ENCODE measurements around the gene GRIN2A.

The GRIN2A gene

DNA sequence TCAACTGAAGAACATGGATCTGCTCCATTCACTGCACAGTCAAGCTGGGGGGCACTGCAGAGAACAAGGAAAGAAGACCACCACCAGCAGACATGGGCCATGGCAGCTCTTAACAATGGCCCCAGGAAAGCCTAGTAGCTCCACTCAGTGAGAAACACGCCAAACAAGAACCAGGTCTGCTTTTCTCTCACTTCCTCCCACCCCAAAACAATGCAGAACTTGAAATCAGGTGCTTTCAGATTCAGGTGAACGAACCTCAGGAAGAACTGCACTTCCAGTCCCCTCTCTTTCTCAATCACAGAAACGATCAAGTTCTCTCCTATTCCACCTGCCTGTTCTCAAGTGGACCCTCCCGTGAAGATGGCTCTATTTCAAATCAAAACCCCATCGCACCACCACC lies 155.6 kb downstream of the GRIN2A start:
- no peaks in the 10 kb centered on the region for H3K9me3 Mint-ChIP-seq (ENCODE audit: low read depth)
- no peak overlapping the region for H3K4me3 Mint-ChIP-seq
- H3K4me1 Mint-ChIP-seq (ENCODE audit: low read depth): no peaks in the 10 kb centered on the region
- H3K27me3 Mint-ChIP-seq: peaks cover 2% of the 10 kb centered on the region
- H3K27ac Mint-ChIP-seq: no peak overlapping the region
- H3K36me3 Mint-ChIP-seq: no peaks in the 10 kb centered on the region

DNA sequence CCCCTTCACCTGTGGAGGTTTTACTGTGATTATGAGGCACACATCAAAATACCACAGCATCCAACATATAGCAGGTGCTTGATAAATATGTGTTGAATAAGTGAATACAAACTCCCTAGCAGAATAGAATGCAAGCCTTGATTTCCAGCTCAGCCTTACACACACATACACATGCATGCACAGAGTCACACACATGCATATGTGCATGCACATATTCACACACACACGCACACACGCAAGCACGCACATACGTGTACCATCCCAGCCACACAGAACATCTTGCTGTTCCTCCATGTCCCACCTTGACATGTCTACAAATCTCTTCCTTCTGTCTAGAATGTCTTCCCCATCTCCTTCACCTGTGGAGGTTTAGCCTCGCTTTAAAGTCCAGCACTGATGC lies 160.1 kb downstream of the GRIN2A start:
- Mint-ChIP-seq H3K9me3 (ENCODE audit: low read depth) (no peaks in the 10 kb centered on the region), H3K36me3 (no peaks in the 10 kb centered on the region), H3K4me1 (ENCODE audit: low read depth) (no peaks in the 10 kb centered on the region), H3K4me3 (no peak overlapping the region), H3K27ac (no peak overlapping the region), H3K27me3 (peaks cover 2% of the 10 kb centered on the region)

DNA sequence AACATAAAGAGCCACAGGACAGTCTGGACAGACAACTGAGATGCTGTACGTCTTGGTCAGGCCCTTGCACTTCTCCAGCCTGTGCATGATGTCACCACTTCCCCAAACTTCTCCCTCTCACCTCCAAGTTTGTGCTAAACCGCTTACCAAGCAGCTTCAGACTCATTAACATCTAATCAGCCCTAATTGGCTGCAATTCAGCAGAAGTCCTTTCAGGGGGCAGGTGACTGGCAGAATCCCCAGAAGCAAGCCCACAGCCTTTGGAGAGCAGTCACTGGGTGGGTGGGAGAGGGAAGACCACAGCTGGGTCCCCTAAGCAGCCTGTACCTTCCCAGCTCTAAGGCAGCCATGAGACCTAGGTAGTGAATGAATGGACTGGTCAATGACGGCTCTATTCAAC lies 161.4 kb downstream of the GRIN2A start:
- H3K36me3 Mint-ChIP-seq: no peaks in the 10 kb centered on the region
- H3K27me3 Mint-ChIP-seq: peaks cover 4% of the 10 kb centered on the region
- H3K4me3 Mint-ChIP-seq: no peak overlapping the region
- peaks cover 4% of the 10 kb centered on the region for H3K9me3 Mint-ChIP-seq (ENCODE audit: low read depth)
- H3K4me1 Mint-ChIP-seq (ENCODE audit: low read depth): no peaks in the 10 kb centered on the region
- no peak overlapping the region for H3K27ac Mint-ChIP-seq

DNA sequence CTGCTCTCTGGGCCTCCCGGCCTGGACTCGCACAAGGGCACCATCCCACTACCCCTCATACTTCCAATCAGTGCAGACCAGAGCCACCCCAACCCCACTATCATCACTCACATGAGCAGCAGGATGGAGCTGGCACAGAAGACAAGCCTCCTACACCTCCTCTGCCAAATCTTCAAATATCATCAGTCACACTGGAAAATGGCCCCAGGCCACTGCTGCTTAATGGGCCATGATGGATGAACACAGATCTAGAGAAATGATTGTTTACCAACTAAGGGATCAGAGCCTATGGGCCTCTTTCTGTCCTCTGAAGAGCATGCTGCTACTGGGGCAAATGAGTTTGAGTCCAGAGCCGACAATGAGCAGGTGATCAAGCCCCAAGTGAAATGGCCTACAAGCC lies 165.5 kb downstream of the GRIN2A start:
- Mint-ChIP-seq H3K36me3 (no peaks in the 10 kb centered on the region), H3K9me3 (ENCODE audit: low read depth) (peaks cover 4% of the 10 kb centered on the region), H3K27me3 (peaks cover 4% of the 10 kb centered on the region), H3K4me1 (ENCODE audit: low read depth) (no peaks in the 10 kb centered on the region), H3K4me3 (no peak overlapping the region), H3K27ac (no peak overlapping the region)

DNA sequence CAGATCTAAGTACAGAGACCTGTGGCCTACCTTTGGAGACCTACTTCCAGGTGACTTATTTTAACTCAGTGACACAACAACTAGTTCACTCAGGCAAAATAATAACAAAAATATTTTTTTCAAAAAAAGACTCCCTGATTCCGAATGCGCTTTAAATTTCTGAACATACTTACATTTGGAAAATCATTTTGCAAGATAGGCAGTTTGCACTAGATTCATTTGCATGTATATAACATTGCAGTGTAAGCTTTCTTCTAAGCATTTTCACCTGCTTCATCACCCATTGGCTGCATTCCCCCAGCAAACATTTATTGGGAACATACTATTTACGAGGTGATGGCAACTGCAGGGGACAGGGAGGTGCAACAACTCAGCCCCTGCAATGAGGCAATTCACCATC lies 166.8 kb downstream of the GRIN2A start:
- Mint-ChIP-seq H3K27me3 (peaks cover 4% of the 10 kb centered on the region), H3K4me1 (ENCODE audit: low read depth) (no peaks in the 10 kb centered on the region), H3K4me3 (no peak overlapping the region), H3K27ac (no peak overlapping the region), H3K9me3 (ENCODE audit: low read depth) (peaks cover 4% of the 10 kb centered on the region), H3K36me3 (no peaks in the 10 kb centered on the region)

DNA sequence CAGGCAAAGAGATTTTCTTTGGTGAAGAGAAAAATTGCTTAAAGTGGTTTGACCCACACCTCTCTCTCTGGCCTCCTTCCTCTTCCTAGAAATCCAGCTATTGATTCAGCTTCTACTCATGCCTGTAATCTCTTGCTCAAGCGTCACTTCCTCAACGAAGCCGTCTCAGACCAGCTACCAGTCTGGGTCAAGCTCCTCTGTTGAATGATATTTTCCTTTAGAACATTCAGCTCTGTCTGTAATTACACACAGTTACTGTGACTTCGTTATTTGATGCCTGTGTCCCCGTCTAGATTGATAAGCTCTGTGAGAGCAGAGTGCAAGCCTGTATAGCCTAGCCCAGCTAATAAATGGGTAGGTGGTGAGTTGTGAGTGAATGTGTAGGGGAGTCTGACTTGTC lies 168.5 kb downstream of the GRIN2A start:
- Mint-ChIP-seq H3K4me3 (no peak overlapping the region), H3K27me3 (peaks cover 4% of the 10 kb centered on the region), H3K27ac (no peak overlapping the region), H3K36me3 (no peaks in the 10 kb centered on the region), H3K4me1 (ENCODE audit: low read depth) (no peaks in the 10 kb centered on the region), H3K9me3 (ENCODE audit: low read depth) (peaks cover 4% of the 10 kb centered on the region)

DNA sequence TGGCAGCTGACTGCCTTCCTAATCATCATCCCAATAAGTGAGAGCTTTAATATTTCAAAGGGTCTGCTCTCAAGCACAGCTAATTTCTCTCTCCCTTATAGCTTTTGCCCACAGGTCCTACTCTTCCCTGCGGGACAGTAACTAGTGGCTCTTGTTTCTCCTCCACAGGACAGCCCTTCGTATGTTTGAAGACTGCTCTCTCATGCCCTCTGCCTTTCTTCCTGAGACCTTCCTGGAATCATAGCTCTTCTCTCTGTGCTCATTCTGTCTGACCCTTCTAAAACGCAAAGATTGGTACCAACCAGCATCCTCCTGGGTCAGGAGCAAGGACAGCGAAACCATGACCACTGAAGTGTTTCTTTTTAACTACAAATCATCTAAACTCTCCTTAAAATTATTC lies 168.9 kb downstream of the GRIN2A start:
- H3K9me3 Mint-ChIP-seq (ENCODE audit: low read depth): peaks cover 4% of the 10 kb centered on the region
- H3K4me1 Mint-ChIP-seq (ENCODE audit: low read depth): no peaks in the 10 kb centered on the region
- no peaks in the 10 kb centered on the region for H3K36me3 Mint-ChIP-seq
- no peak overlapping the region for H3K4me3 Mint-ChIP-seq
- no peak overlapping the region for H3K27ac Mint-ChIP-seq
- H3K27me3 Mint-ChIP-seq: peaks cover 4% of the 10 kb centered on the region

DNA sequence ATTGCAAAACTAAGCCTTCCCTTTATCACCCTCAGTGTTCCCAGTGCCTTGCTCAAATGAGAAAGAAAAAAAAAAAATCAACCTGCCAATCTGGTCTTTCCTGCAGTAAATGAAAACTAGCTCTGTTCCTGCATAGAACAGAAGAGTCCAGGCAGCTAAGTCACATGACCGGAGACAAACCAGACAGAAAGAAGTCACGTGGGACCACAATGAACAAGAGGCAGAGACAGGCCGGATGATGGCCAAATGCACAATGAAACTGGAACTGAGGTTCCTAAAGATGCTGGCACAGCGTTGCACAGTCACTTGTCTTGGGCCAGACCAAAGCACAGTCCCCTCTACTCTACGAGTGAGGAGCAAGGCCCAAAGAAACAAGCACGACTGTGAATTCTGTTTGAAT lies 172.5 kb downstream of the GRIN2A start:
- Mint-ChIP-seq H3K27ac (no peak overlapping the region), H3K4me3 (no peak overlapping the region), H3K27me3 (peaks cover 2% of the 10 kb centered on the region), H3K9me3 (ENCODE audit: low read depth) (peaks cover 16% of the 10 kb centered on the region), H3K4me1 (ENCODE audit: low read depth) (no peaks in the 10 kb centered on the region), H3K36me3 (no peaks in the 10 kb centered on the region)

DNA sequence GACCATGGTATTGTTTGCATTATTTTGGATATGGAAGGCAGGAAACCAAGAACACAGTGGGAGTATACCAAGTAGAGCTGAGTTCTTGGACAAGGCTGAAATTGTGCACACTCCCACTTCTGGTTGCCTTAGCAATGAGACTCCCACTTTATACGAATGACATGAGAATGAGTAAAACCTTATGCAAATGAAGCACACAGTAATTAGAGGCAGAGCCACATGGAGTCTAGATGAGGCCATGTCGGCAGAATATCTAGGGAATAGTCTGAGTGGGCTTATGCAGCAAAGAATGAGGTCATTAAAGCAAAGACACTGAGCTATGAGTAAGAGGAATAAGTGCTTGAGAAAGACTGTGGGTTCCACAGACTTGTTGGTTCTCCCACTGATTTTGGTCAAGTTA lies 178.7 kb downstream of the GRIN2A start:
- peaks cover 2% of the 10 kb centered on the region for H3K27me3 Mint-ChIP-seq

DNA sequence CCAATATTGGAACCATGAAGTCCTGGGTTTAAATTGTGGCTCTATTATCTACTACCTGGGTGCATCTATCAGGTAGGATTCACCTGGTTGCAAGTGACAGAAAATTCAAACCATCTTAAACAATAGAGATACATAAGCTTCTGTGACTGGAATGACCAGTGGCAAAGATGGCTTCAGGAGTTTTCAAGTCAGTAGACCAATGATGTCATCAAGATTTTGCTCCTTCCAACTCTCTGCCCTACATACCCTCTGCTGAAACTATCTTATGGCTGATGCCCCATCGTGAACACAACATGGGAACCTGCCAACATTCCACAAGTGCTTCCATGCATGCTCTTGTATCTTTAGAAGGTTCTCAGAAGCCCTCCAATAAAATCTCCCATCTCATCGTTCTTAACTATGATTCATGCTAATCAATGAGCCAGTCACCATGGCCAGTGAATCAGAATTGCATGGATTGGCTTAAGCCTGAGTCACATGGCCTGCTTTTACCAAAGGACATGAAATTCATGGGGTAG lies 180.9 kb downstream of the GRIN2A start:
- peaks cover 6% of the 10 kb centered on the region for H3K9me3 Mint-ChIP-seq (ENCODE audit: low read depth)
- H3K36me3 Mint-ChIP-seq: no peaks in the 10 kb centered on the region
- H3K27me3 Mint-ChIP-seq: peaks cover 2% of the 10 kb centered on the region
- no peaks in the 10 kb centered on the region for H3K4me1 Mint-ChIP-seq (ENCODE audit: low read depth)
- no peak overlapping the region for H3K4me3 Mint-ChIP-seq
- H3K27ac Mint-ChIP-seq: no peak overlapping the region

More for the DNA sequence above, 178.7 kb downstream of the GRIN2A start:
- H3K4me3 Mint-ChIP-seq: no peak overlapping the region
- H3K9me3 Mint-ChIP-seq (ENCODE audit: low read depth): peaks cover 16% of the 10 kb centered on the region
- no peaks in the 10 kb centered on the region for H3K36me3 Mint-ChIP-seq
- H3K4me1 Mint-ChIP-seq (ENCODE audit: low read depth): no peaks in the 10 kb centered on the region
- H3K27ac Mint-ChIP-seq: no peak overlapping the region

DNA sequence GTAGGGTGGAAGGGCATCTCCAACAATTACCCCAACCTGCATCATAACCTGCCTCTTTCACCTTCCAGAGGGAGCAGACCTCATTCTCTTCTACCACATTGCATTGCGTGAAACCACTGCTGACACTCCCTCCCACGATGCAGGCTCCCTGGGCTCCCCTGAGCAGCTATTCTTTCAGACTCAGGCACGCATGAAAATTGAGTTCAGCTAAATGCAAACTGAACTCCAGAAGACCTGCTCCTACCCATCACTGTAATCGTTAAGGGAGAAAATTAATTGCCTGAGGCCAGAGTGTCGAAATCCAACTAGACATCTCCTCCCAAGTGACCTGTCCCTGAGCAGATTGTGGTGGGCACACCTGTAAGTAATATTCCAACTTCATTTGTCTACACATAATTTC lies 186.0 kb downstream of the GRIN2A start:
- H3K4me3 Mint-ChIP-seq: no peak overlapping the region
- no peaks in the 10 kb centered on the region for H3K36me3 Mint-ChIP-seq
- peaks cover 2% of the 10 kb centered on the region for H3K27me3 Mint-ChIP-seq

DNA sequence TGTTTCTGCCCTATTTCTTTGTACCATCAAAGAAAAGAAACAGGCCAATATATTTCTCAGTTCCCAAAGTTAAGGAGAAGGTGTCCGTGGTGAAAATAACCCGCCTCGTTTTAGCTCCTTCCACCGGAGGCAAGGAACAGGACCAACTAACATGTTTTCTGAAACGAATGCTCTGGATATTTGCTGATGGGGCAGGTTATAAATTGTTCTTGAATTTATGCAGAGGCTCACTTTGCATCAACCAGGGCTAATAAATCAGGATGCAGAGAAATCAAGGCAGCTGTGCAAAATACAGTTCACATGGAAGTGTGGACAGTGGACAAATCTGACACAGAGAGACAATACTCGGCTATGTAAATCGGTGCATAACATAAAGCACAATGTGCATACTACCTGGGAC lies 189.8 kb downstream of the GRIN2A start:
- Mint-ChIP-seq H3K4me1 (ENCODE audit: low read depth) (no peaks in the 10 kb centered on the region), H3K27ac (no peak overlapping the region), H3K9me3 (ENCODE audit: low read depth) (peaks cover 3% of the 10 kb centered on the region), H3K4me3 (no peak overlapping the region), H3K27me3 (peaks cover 2% of the 10 kb centered on the region), H3K36me3 (no peaks in the 10 kb centered on the region)

More for the DNA sequence above, 186.0 kb downstream of the GRIN2A start:
- H3K9me3 Mint-ChIP-seq (ENCODE audit: low read depth): peaks cover 6% of the 10 kb centered on the region
- no peak overlapping the region for H3K27ac Mint-ChIP-seq
- H3K4me1 Mint-ChIP-seq (ENCODE audit: low read depth): no peaks in the 10 kb centered on the region

DNA sequence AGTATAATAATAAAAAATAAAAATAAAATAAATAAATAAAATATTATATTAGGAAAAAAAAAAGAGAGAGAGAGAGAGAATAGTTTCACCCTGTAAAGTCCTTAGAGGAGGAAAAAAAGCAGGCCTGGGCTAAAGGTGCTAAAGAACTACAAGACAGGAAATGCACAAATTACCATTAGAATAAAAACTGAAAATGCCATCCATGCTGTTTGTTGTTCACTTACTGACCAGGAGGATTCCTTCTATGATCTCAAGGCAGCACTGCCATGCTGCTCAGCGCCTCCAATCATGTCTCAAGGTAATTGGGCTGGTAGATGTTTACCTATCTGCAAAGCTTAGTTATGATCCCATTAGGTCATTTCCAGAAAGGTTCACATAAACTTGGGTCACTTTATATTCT lies 201.2 kb downstream of the GRIN2A start:
- peaks cover 4% of the 10 kb centered on the region for H3K9me3 Mint-ChIP-seq (ENCODE audit: low read depth)
- peaks cover 2% of the 10 kb centered on the region for H3K27me3 Mint-ChIP-seq
- H3K4me1 Mint-ChIP-seq (ENCODE audit: low read depth): no peaks in the 10 kb centered on the region
- no peak overlapping the region for H3K4me3 Mint-ChIP-seq
- H3K36me3 Mint-ChIP-seq: no peaks in the 10 kb centered on the region
- H3K27ac Mint-ChIP-seq: no peak overlapping the region

DNA sequence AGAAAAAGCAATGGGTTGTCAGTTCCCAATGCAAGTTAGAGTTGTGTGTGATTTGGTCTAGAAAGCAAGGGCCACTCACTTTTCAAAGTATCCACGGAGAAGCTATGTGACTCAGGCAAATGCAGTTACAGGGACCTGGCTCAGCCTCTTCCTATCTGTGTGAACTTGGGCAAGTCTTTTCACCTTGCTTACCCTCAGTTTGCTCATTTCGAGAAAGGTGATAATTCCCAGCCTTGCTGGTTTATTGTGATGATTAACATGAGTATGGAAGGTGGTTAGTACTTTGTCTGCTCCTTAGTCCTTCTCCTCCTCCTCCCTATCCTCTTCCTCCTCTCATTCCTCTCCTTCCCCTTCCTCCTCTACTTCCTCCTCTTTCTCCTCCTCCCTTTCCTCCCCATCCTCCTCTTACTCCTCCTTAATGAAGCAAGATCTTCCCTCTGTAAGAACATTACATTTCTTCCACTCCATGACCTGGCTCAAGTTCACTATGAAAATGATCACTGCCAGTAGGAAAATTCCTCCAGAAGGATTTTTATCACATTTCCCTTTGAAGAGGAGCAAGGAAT lies 204.0 kb downstream of the GRIN2A start:
- Mint-ChIP-seq H3K4me3 (no peak overlapping the region), H3K27ac (no peak overlapping the region), H3K27me3 (no peaks in the 10 kb centered on the region), H3K9me3 (ENCODE audit: low read depth) (peaks cover 1% of the 10 kb centered on the region), H3K4me1 (ENCODE audit: low read depth) (no peaks in the 10 kb centered on the region), H3K36me3 (no peaks in the 10 kb centered on the region)

DNA sequence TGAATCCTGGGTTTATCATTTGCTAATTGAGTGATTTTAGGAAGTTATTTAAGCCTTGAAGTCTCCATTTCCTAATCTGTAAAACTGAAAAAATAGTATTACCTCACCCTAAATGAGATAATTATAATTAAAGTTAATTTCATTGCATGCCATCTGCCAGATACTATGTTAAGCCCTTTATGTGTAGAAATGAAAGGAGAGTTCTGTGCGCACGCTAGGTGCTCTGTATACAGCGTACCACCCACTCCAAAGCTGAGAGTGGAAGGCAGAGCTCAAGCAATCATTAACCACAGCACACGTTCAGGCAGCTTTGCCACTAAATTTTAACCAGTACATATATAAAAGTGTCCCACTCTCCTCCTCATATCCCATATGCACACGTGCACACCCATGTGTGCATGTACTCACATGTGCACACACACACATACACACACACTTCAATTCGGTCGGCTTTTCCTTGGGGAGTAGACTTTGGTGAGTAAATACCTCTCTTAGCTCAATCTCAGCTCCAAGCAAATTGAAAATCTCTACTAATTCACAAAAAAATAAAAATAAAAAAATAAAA lies 204.8 kb downstream of the GRIN2A start:
- H3K27ac Mint-ChIP-seq: no peak overlapping the region
- no peaks in the 10 kb centered on the region for H3K4me1 Mint-ChIP-seq (ENCODE audit: low read depth)
- no peaks in the 10 kb centered on the region for H3K36me3 Mint-ChIP-seq
- peaks cover 3% of the 10 kb centered on the region for H3K27me3 Mint-ChIP-seq
- H3K9me3 Mint-ChIP-seq (ENCODE audit: low read depth): peaks cover 5% of the 10 kb centered on the region
- H3K4me3 Mint-ChIP-seq: no peak overlapping the region

DNA sequence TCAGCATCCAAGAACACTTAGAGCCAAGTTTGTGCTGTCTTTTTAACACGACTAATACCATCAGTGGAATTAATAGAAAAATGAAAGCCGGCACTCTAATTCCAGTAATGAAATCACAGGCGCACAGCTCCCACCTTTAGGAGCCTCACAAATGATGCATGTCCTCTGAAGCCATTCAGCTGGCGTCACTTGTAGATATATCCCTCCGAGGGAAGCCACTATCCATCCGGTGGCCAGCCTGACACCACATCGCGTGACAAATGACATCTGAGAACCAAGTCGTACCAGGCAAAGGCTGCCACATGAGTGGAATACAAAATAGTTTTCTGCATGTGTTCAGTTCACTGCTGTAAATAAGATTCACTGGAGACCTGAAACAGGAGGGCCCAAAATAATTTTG lies 205.6 kb downstream of the GRIN2A start:
- H3K27me3 Mint-ChIP-seq: peaks cover 3% of the 10 kb centered on the region
- H3K9me3 Mint-ChIP-seq (ENCODE audit: low read depth): peaks cover 5% of the 10 kb centered on the region
- H3K4me3 Mint-ChIP-seq: no peak overlapping the region
- no peak overlapping the region for H3K27ac Mint-ChIP-seq
- H3K4me1 Mint-ChIP-seq (ENCODE audit: low read depth): no peaks in the 10 kb centered on the region
- H3K36me3 Mint-ChIP-seq: no peaks in the 10 kb centered on the region

All from activated naive CD8-positive, alpha-beta T cell (primary cell).